ENCODE measurements around the gene MYCN. TPM values are rescaled to one million over a fixed set of nuclear protein-coding genes. Genes with fewer than 3 reads are reported as not detected.
"Not testable (repeated sequence)": the region's sequence is repeated elsewhere in the genome, so short reads cannot be mapped to it uniquely, and the experiment has no call there.

MYCN gene
- total RNA-seq, 1 donor: 0.10 TPM

- Histone ChIP-seq H3K9me3 (ENCODE audit: low read depth, low read length) (no peaks in the 10 kb centered on the region), H3K4me1 (ENCODE audit: insufficient read depth, low read length) (no peaks in the 10 kb centered on the region), H3K4me3 (ENCODE audit: low read length) (no peak overlapping the region), H3K27me3 (ENCODE audit: insufficient read depth, low read length) (no peaks in the 10 kb centered on the region)
Measured at GRCh38 chr2:15918761-15919356, 21.5 kb upstream of the MYCN start.

- Histone ChIP-seq H3K4me3 (ENCODE audit: low read length) (no peak overlapping the region), H3K27me3 (ENCODE audit: insufficient read depth, low read length) (no peaks in the 10 kb centered on the region), H3K9me3 (ENCODE audit: low read depth, low read length) (no peaks in the 10 kb centered on the region), H3K4me1 (ENCODE audit: insufficient read depth, low read length) (no peaks in the 10 kb centered on the region)
Measured at GRCh38 chr2:15919716-15920434, 20.5 kb upstream of the MYCN start.

GRCh38 chr2:15920696-15921095 is 19.7 kb upstream of the MYCN start:
- H3K4me1 ChIP-seq (ENCODE audit: insufficient read depth, low read length): no peaks in the 10 kb centered on the region
- no peak overlapping the region for H3K4me3 ChIP-seq (ENCODE audit: low read length)
- H3K9me3 ChIP-seq (ENCODE audit: low read depth, low read length): no peaks in the 10 kb centered on the region
- H3K27me3 ChIP-seq (ENCODE audit: insufficient read depth, low read length): no peaks in the 10 kb centered on the region

GRCh38 chr2:15923597-15923996 is 16.8 kb upstream of the MYCN start:
- H3K27me3 ChIP-seq (ENCODE audit: insufficient read depth, low read length): no peaks in the 10 kb centered on the region
- no peaks in the 10 kb centered on the region for H3K9me3 ChIP-seq (ENCODE audit: low read depth, low read length)
- no peaks in the 10 kb centered on the region for H3K4me1 ChIP-seq (ENCODE audit: insufficient read depth, low read length)
- no peak overlapping the region for H3K4me3 ChIP-seq (ENCODE audit: low read length)

GRCh38 chr2:15925819-15926218 is 14.5 kb upstream of the MYCN start:
- Histone ChIP-seq H3K27me3 (ENCODE audit: insufficient read depth, low read length) (no peaks in the 10 kb centered on the region), H3K4me1 (ENCODE audit: insufficient read depth, low read length) (no peaks in the 10 kb centered on the region), H3K9me3 (ENCODE audit: low read depth, low read length) (no peaks in the 10 kb centered on the region), H3K4me3 (ENCODE audit: low read length) (no peak overlapping the region)

- Histone ChIP-seq H3K4me1 (ENCODE audit: insufficient read depth, low read length) (no peaks in the 10 kb centered on the region), H3K27me3 (ENCODE audit: insufficient read depth, low read length) (no peaks in the 10 kb centered on the region), H3K9me3 (ENCODE audit: low read depth, low read length) (no peaks in the 10 kb centered on the region), H3K4me3 (ENCODE audit: low read length) (no peak overlapping the region)
Measured at GRCh38 chr2:15926252-15926651, 14.1 kb upstream of the MYCN start.

- Histone ChIP-seq H3K4me3 (ENCODE audit: low read length) (no peak overlapping the region), H3K4me1 (ENCODE audit: insufficient read depth, low read length) (no peaks in the 10 kb centered on the region), H3K9me3 (ENCODE audit: low read depth, low read length) (no peaks in the 10 kb centered on the region), H3K27me3 (ENCODE audit: insufficient read depth, low read length) (no peaks in the 10 kb centered on the region)
Measured at GRCh38 chr2:15927551-15928218, 12.7 kb upstream of the MYCN start.

- not testable (repeated sequence) for H3K4me1 ChIP-seq (ENCODE audit: insufficient read depth, low read length); H3K9me3 ChIP-seq (ENCODE audit: low read depth, low read length)
Measured at GRCh38 chr2:15929008-15929407, 11.3 kb upstream of the MYCN start.

GRCh38 chr2:15929861-15930260 is 10.5 kb upstream of the MYCN start:
- Histone ChIP-seq H3K9me3 (ENCODE audit: low read depth, low read length) (no peaks in the 10 kb centered on the region), H3K27me3 (ENCODE audit: insufficient read depth, low read length) (no peaks in the 10 kb centered on the region), H3K4me3 (ENCODE audit: low read length) (no peak overlapping the region), H3K4me1 (ENCODE audit: insufficient read depth, low read length) (no peaks in the 10 kb centered on the region)

More at GRCh38 chr2:15929008-15929407, 11.3 kb upstream of the MYCN start:
- H3K27me3 ChIP-seq (ENCODE audit: insufficient read depth, low read length); H3K4me3 ChIP-seq (ENCODE audit: low read length): not testable (repeated sequence)

- Histone ChIP-seq H3K9me3 (ENCODE audit: low read depth, low read length) (no peaks in the 10 kb centered on the region), H3K27me3 (ENCODE audit: insufficient read depth, low read length) (no peaks in the 10 kb centered on the region), H3K4me3 (ENCODE audit: low read length) (no peak overlapping the region), H3K4me1 (ENCODE audit: insufficient read depth, low read length) (no peaks in the 10 kb centered on the region)
Measured at GRCh38 chr2:15930589-15931318, 9.6 kb upstream of the MYCN start.

GRCh38 chr2:15931319-15931890 is 8.9 kb upstream of the MYCN start:
- Histone ChIP-seq H3K4me1 (ENCODE audit: insufficient read depth, low read length) (no peaks in the 10 kb centered on the region), H3K9me3 (ENCODE audit: low read depth, low read length) (no peaks in the 10 kb centered on the region), H3K4me3 (ENCODE audit: low read length) (no peak overlapping the region), H3K27me3 (ENCODE audit: insufficient read depth, low read length) (no peaks in the 10 kb centered on the region)

- Histone ChIP-seq H3K4me1 (ENCODE audit: insufficient read depth, low read length) (no peaks in the 10 kb centered on the region), H3K4me3 (ENCODE audit: low read length) (no peak overlapping the region), H3K27me3 (ENCODE audit: insufficient read depth, low read length) (no peaks in the 10 kb centered on the region), H3K9me3 (ENCODE audit: low read depth, low read length) (no peaks in the 10 kb centered on the region)
Measured at GRCh38 chr2:15931950-15932349, 8.4 kb upstream of the MYCN start.

- Histone ChIP-seq H3K4me1 (ENCODE audit: insufficient read depth, low read length) (no peaks in the 10 kb centered on the region), H3K4me3 (ENCODE audit: low read length) (no peak overlapping the region), H3K27me3 (ENCODE audit: insufficient read depth, low read length) (no peaks in the 10 kb centered on the region), H3K9me3 (ENCODE audit: low read depth, low read length) (no peaks in the 10 kb centered on the region)
Measured at GRCh38 chr2:15932394-15933183, 7.8 kb upstream of the MYCN start.

GRCh38 chr2:15933184-15933845 is 7.0 kb upstream of the MYCN start:
- no peaks in the 10 kb centered on the region for H3K27me3 ChIP-seq (ENCODE audit: insufficient read depth, low read length)
- H3K4me1 ChIP-seq (ENCODE audit: insufficient read depth, low read length): no peaks in the 10 kb centered on the region
- no peak overlapping the region for H3K4me3 ChIP-seq (ENCODE audit: low read length)
- no peaks in the 10 kb centered on the region for H3K9me3 ChIP-seq (ENCODE audit: low read depth, low read length)

All from mononuclear cell (primary cell).